MM.1S (cell line): ENCODE measurements around the gene MT3.
"Not testable (repeated sequence)": the region's sequence is repeated elsewhere in the genome, so short reads cannot be mapped to it uniquely, and the experiment has no call there.

Experiments used
- EZH2 ChIP-seq: fragments of 300-600 bp; sonication (generic); optimal IDR thresholded peaks from 2 replicates; pipeline ENCODE3; 2017; ENCODE audit warnings: low read depth, mild to moderate bottlenecking, antibody characterized with exemption, low read length, mixed read lengths
- EZH2phosphoT487 ChIP-seq: fragments of 300-600 bp; sonication (generic); IDR thresholded peaks from 2 replicates; pipeline ENCODE4 v1.6.1; 2018; ENCODE audit warnings: antibody characterized with exemption, low read length
- TF ChIP-seq, protein P1 (sequence below): fragments of 300-600 bp; sonication (generic); IDR thresholded peaks from 2 replicates; pipeline ENCODE4 v1.5.1; 2016; ENCODE audit warnings: antibody characterized with exemption, low read length, mixed read lengths

DNA sequence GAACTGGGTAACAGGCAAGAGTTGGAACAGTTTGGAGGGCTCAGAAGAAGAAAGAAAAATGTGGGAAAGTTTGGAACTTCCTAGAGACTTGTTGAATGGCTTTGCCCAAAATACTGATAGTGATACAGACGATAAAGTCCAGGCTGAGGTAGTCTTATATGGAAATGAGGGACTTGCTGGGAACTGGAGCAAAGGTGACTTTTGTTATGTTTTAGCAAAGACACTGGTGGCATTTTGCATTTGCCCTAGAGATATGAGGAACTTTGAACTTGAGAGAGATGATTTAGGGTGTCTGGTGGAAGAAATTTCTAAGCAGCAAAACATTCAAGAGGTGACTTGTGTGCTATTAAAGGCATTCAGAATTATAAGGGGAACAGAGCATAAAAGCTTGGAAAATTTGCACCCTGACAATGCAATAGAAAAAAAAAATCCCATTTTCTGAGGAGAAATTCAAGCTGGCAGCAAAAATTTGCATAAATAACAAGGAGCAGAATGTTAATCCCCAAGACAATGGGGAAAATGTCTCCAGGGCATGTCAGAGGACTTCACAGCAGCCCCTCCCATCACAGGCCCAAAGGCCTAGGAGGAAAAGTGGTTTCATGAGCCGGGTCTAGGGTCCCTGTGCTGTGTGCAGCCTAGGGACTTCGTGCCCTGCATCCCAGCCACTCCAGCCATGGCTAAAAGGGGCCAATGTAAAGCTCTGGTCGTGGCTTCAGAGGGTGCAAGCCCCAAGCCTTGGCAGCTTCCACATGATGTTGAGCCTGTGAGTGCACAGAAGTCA lies 32.5 kb downstream of the MT3 start:
- TF ChIP-seq, protein P1, sequence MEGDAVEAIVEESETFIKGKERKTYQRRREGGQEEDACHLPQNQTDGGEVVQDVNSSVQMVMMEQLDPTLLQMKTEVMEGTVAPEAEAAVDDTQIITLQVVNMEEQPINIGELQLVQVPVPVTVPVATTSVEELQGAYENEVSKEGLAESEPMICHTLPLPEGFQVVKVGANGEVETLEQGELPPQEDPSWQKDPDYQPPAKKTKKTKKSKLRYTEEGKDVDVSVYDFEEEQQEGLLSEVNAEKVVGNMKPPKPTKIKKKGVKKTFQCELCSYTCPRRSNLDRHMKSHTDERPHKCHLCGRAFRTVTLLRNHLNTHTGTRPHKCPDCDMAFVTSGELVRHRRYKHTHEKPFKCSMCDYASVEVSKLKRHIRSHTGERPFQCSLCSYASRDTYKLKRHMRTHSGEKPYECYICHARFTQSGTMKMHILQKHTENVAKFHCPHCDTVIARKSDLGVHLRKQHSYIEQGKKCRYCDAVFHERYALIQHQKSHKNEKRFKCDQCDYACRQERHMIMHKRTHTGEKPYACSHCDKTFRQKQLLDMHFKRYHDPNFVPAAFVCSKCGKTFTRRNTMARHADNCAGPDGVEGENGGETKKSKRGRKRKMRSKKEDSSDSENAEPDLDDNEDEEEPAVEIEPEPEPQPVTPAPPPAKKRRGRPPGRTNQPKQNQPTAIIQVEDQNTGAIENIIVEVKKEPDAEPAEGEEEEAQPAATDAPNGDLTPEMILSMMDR, result not testable (repeated sequence)
- TF ChIP-seq EZH2, EZH2phosphoT487: not testable (repeated sequence)
